ENCODE results near the gene STXBP2.

- TF ChIP-seq CTCF (IDR thresholded peaks at IDR 0.05; ENCODE audit: low read depth, low read length), result no peak
- TF ChIP-seq EZH2phosphoT487 (IDR thresholded peaks at IDR 0.05; ENCODE audit: low read depth), result no peak
Observed at GRCh38 chr19:7607212-7607873, 29.6 kb upstream of the STXBP2 start.
